AG04449 (cell line): ENCODE results near the gene PADI1.

Source experiments
- CTCF ChIA-PET: fragments of 350-600 bp; formaldehyde crosslinking; extraction: SDS; loops from one replicate; lab custom pipeline; 2021; ENCODE audit warnings: antibody characterized with exemption; lab: Yijun Ruan, JAX
- POLR2A ChIA-PET: fragments of 400-600, 350-600 bp; formaldehyde crosslinking; extraction: SDS; loops from one replicate; lab custom pipeline; 2020; ENCODE audit warnings: antibody characterized with exemption, inconsistent platforms; lab: Yijun Ruan, JAX
- DNase-seq: peaks from one replicate; pipeline ENCODE4 v3.0.0-alpha.2; 2010; ENCODE audit warnings: low read depth, low spot score
- H3K4me3 ChIP-seq: 2 replicates; pipeline ENCODE4 v1.5.1; 2011; ENCODE audit warnings: low read depth, mild to moderate bottlenecking, control low read depth, low read length
- TF ChIP-seq, protein P1 (sequence below): IDR thresholded peaks from one replicate; pipeline ENCODE4 v1.5.1; 2011; ENCODE audit warnings: mild to moderate bottlenecking, moderate library complexity, low read length, control low read depth, inconsistent platforms; ENCODE audit not compliant: insufficient read depth; ENCODE audit errors: missing control alignments

PADI1 gene

DNA sequence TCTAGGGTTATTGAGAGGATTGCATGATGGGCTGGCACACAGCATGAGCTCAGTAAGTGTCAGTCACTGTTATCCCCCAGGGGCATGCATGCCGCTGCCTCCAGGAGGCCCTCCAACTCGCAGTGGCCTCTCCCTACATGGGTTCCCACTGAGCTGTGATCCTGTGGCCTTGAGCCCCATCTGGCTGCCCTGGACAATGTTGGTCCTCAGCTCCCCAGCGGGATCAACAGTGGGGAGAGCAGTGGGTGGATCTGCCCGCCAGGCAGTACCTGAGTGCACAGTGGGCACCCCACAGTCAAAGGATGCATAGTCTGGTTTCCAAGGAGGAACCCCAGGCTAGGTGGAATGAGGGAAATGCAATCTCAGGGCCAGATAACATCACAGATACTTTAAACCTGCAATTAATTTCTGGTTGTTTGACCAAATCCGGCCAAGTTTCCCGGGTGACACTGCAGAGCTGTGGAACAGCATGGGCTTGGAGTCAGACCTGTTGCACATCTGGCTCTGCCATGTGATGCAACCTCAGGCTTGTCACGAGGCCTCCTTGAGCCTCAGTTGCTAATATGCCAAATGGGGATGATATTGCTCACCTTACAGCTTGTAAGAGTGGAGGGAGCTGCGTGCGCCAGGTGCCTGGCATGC lies 53.3 kb downstream of the PADI1 start:
- CTCF ChIA-PET, result interaction anchor here (1.0 to 10.5 kb wide), 8 partner anchors 8 to 136 kb away, joined by 3 to 100 read pairs (median 5); no protein-coding TSS in a partner anchor
- TF ChIP-seq, protein P1, sequence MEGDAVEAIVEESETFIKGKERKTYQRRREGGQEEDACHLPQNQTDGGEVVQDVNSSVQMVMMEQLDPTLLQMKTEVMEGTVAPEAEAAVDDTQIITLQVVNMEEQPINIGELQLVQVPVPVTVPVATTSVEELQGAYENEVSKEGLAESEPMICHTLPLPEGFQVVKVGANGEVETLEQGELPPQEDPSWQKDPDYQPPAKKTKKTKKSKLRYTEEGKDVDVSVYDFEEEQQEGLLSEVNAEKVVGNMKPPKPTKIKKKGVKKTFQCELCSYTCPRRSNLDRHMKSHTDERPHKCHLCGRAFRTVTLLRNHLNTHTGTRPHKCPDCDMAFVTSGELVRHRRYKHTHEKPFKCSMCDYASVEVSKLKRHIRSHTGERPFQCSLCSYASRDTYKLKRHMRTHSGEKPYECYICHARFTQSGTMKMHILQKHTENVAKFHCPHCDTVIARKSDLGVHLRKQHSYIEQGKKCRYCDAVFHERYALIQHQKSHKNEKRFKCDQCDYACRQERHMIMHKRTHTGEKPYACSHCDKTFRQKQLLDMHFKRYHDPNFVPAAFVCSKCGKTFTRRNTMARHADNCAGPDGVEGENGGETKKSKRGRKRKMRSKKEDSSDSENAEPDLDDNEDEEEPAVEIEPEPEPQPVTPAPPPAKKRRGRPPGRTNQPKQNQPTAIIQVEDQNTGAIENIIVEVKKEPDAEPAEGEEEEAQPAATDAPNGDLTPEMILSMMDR, result no peak
- DNase-seq, result no peak
- POLR2A ChIA-PET, result no interaction called here
- no peak overlapping the region for H3K4me3 ChIP-seq

GRCh38 chr1:17258758-17259130 lies 53.8 kb downstream of the PADI1 start:
- no peak overlapping the region for H3K4me3 ChIP-seq
- DNase-seq, result no peak
- POLR2A ChIA-PET, result interaction anchor here (1.2 kb wide), 1 partner anchor 12 kb away, joined by 3 read pairs; no protein-coding TSS in a partner anchor
- CTCF ChIA-PET, result interaction anchor here (1.0 to 10.5 kb wide), 8 partner anchors 9 to 137 kb away, joined by 3 to 100 read pairs (median 5); no protein-coding TSS in a partner anchor
- TF ChIP-seq, protein P1, result no peak

- ChIA-PET CTCF (interaction anchor here (1.0 to 10.5 kb wide), 7 partner anchors 15 to 137 kb away, joined by 3 to 100 read pairs (median 5); no protein-coding TSS in a partner anchor), POLR2A (interaction anchor here (1.2 kb wide), 1 partner anchor 13 kb away, joined by 3 read pairs; no protein-coding TSS in a partner anchor)
- no peak for DNase-seq
- TF ChIP-seq, protein P1, result no peak
- no peak overlapping the region for H3K4me3 ChIP-seq
Observed at GRCh38 chr1:17259233-17259873, 54.4 kb downstream of the PADI1 start.

- CTCF ChIA-PET, result interaction anchor here (10.5 kb wide), 1 partner anchor 14 kb away, joined by 100 read pairs; no protein-coding TSS in a partner anchor
- DNase-seq, result no peak
- TF ChIP-seq, protein P1, result no peak
- POLR2A ChIA-PET, result no interaction called here
- no peak overlapping the region for H3K4me3 ChIP-seq
Observed at GRCh38 chr1:17260264-17260663, 55.3 kb downstream of the PADI1 start.

DNA sequence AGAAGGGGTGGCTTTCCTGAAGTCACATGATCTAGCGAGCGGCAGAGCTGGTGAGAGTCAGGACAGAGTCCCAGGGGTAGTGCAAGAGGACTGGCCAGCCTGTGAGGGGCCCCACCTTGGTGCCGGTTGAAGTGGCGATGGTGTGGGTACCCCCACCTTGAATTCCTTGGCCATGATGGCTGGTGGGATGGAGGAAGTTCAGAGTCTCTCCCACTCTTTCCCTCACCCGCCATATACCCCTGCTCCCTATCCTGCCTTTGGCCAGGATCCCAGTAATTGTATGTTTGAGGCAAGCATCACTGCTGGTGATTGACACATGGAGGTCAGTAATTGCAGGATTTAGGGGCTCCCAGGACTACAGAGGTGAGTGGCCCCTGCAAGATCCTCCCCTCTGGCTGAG lies 55.8 kb downstream of the PADI1 start:
- CTCF ChIA-PET, result interaction anchor here (0.9 to 10.5 kb wide), 3 partner anchors 11 to 18 kb away, joined by 3 to 100 read pairs (median 3); no protein-coding TSS in a partner anchor
- TF ChIP-seq, protein P1, result no peak
- H3K4me3 ChIP-seq, result no peak overlapping the region
- POLR2A ChIA-PET, result no interaction called here
- no peak for DNase-seq

- ChIA-PET POLR2A (no interaction called here), CTCF (interaction anchor here (0.7 to 10.5 kb wide), 5 partner anchors 10 to 138 kb away, joined by 3 to 100 read pairs (median 3); no protein-coding TSS in a partner anchor)
- H3K4me3 ChIP-seq, result no peak overlapping the region
Observed at GRCh38 chr1:17263936-17264335, 59.0 kb downstream of the PADI1 start.

More at GRCh38 chr1:17263936-17264335, 59.0 kb downstream of the PADI1 start:
- TF ChIP-seq, protein P1, result no peak
- DNase-seq, result no peak
